ENCODE measurements around the gene MYRF. TPM values are rescaled to one million over a fixed set of nuclear protein-coding genes. Genes with fewer than 3 reads are reported as not detected.

Gene MYRF
- total and polyA plus RNA-seq, 9 of the 15 experiments (the other 6 are each of a cell fraction or from before 2014, with no cell fraction given) = 2.3 to 25.8 (median 7.1) TPM

DNA sequence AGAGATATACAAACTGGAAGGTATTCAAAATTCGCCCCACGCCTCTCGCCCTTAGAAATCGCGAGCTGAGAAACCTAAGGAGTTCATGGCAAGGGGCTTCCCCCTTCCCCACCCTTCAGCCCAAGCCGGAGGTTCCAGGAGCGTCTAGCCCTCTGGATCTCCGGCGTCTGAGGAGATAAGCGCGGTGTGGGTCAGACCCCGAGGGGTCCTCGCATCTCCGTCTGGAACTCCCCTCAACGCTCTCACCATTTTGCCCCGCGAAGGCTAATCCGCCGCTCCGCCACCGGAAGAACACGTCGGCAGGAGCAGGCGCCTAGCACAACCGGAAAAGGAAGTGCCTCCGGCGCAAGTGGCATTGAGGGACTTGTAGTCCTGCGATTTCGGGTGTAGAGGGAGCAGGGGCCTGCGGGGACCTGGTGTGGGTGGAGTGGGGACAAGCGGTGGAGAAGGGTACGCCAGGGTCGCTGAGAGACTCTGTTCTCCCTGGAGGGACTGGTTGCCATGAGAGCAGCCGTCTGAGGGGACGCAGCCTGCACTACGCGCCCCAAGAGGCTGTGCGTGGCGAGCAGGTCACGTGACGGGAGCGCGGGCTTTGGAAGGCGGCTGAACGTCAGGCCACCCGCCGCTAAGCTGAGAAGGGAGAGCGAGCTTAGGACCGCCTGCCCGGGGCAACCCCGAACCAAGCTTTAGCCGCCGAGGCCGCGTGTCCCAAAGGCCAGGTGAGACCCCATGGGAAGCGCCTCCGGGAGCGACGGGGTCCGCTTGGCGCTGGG lies 40.1 kb downstream of the MYRF start, which contains the start of the genes FEN1 and TMEM258 (continued):
- TF ChIP-seq, protein P1, sequence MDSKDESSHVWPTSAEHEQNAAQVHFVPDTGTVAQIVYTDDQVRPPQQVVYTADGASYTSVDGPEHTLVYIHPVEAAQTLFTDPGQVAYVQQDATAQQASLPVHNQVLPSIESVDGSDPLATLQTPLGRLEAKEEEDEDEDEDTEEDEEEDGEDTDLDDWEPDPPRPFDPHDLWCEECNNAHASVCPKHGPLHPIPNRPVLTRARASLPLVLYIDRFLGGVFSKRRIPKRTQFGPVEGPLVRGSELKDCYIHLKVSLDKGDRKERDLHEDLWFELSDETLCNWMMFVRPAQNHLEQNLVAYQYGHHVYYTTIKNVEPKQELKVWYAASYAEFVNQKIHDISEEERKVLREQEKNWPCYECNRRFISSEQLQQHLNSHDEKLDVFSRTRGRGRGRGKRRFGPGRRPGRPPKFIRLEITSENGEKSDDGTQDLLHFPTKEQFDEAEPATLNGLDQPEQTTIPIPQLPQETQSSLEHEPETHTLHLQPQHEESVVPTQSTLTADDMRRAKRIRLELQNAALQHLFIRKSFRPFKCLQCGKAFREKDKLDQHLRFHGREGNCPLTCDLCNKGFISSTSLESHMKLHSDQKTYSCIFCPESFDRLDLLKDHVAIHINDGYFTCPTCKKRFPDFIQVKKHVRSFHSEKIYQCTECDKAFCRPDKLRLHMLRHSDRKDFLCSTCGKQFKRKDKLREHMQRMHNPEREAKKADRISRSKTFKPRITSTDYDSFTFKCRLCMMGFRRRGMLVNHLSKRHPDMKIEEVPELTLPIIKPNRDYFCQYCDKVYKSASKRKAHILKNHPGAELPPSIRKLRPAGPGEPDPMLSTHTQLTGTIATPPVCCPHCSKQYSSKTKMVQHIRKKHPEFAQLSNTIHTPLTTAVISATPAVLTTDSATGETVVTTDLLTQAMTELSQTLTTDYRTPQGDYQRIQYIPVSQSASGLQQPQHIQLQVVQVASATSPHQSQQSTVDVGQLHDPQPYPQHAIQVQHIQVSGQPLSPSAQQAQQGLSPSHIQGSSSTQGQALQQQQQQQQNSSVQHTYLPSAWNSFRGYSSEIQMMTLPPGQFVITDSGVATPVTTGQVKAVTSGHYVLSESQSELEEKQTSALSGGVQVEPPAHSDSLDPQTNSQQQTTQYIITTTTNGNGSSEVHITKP (IDR thresholded peaks at IDR 0.05; ENCODE audit: partially characterized antibody) = peak; percentile 78
- TF ChIP-seq ZNF197 (CRISPR knock-in tag; IDR thresholded peaks at IDR 0.05; ENCODE audit: low read depth) (no peak), E2F3 (CRISPR knock-in tag; IDR thresholded peaks at IDR 0.05) (peak; percentile 98), BDP1 (IDR thresholded peaks at IDR 0.05; ENCODE audit: insufficient read depth, insufficient read length) (no peak), FOXA3 (CRISPR knock-in tag; conservative IDR thresholded peaks at IDR 0.05 in 1 of 2, IDR thresholded peaks at IDR 0.05 in 1 of 2) (0 out of 4 replicates have a peak, but pooled peaks of 1 of the 2 experiments have one; percentile 53), CCNT2 (IDR thresholded peaks at IDR 0.05; ENCODE audit: borderline replicate concordance, extremely low read depth, insufficient read length, low read depth, low read length) (peak; percentile 19), ZNF224 (CRISPR knock-in tag; IDR thresholded peaks at IDR 0.05) (peak; percentile 50; the same call in 1 of the 2 replicates), TEAD2 (tag; IDR thresholded peaks at IDR 0.05) (no peak), POLR2AphosphoS2 (IDR thresholded peaks at IDR 0.05; ENCODE audit: low read length) (peak; percentile 76; the same call in 1 of the 2 replicates), ZBED1 (IDR thresholded peaks at IDR 0.05) (0 out of 2 replicates have a peak, but pooled peaks have one; percentile 25), RUNX1 (IDR thresholded peaks at IDR 0.05; ENCODE audit: low read depth) (no peak)
- TF ChIP-seq, protein P2, sequence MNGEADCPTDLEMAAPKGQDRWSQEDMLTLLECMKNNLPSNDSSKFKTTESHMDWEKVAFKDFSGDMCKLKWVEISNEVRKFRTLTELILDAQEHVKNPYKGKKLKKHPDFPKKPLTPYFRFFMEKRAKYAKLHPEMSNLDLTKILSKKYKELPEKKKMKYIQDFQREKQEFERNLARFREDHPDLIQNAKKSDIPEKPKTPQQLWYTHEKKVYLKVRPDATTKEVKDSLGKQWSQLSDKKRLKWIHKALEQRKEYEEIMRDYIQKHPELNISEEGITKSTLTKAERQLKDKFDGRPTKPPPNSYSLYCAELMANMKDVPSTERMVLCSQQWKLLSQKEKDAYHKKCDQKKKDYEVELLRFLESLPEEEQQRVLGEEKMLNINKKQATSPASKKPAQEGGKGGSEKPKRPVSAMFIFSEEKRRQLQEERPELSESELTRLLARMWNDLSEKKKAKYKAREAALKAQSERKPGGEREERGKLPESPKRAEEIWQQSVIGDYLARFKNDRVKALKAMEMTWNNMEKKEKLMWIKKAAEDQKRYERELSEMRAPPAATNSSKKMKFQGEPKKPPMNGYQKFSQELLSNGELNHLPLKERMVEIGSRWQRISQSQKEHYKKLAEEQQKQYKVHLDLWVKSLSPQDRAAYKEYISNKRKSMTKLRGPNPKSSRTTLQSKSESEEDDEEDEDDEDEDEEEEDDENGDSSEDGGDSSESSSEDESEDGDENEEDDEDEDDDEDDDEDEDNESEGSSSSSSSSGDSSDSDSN (IDR thresholded peaks at IDR 0.05; ENCODE audit: borderline replicate concordance in 1 of 2, low read depth in 2 of 2, low read length in 2 of 2) = 0 out of 4 replicates have a peak, but pooled peaks of 1 of the 2 experiments have one; percentile 63
- TF ChIP-seq, protein P3, sequence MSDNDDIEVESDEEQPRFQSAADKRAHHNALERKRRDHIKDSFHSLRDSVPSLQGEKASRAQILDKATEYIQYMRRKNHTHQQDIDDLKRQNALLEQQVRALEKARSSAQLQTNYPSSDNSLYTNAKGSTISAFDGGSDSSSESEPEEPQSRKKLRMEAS (CRISPR knock-in tag; IDR thresholded peaks at IDR 0.05) = peak; percentile 96
- TF ChIP-seq, protein P4, sequence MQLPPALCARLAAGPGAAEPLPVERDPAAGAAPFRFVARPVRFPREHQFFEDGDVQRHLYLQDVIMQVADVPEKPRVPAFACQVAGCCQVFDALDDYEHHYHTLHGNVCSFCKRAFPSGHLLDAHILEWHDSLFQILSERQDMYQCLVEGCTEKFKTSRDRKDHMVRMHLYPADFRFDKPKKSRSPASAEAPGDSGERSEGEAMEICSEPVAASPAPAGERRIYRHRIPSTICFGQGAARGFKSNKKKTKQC (CRISPR knock-in tag; IDR thresholded peaks at IDR 0.05) = peak; percentile 69
- TF ChIP-seq, protein P5, sequence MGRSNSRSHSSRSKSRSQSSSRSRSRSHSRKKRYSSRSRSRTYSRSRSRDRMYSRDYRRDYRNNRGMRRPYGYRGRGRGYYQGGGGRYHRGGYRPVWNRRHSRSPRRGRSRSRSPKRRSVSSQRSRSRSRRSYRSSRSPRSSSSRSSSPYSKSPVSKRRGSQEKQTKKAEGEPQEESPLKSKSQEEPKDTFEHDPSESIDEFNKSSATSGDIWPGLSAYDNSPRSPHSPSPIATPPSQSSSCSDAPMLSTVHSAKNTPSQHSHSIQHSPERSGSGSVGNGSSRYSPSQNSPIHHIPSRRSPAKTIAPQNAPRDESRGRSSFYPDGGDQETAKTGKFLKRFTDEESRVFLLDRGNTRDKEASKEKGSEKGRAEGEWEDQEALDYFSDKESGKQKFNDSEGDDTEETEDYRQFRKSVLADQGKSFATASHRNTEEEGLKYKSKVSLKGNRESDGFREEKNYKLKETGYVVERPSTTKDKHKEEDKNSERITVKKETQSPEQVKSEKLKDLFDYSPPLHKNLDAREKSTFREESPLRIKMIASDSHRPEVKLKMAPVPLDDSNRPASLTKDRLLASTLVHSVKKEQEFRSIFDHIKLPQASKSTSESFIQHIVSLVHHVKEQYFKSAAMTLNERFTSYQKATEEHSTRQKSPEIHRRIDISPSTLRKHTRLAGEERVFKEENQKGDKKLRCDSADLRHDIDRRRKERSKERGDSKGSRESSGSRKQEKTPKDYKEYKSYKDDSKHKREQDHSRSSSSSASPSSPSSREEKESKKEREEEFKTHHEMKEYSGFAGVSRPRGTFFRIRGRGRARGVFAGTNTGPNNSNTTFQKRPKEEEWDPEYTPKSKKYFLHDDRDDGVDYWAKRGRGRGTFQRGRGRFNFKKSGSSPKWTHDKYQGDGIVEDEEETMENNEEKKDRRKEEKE (IDR thresholded peaks at IDR 0.05; ENCODE audit: borderline replicate concordance in 1 of 2, control insufficient read depth in 1 of 2, low read depth in 2 of 2, low read length in 1 of 2) = 0 out of 4 replicates have a peak, but pooled peaks of 1 of the 2 experiments have one; percentile 36

Data from K562 (cell line).